ENCODE measurements around the gene COL27A1. TPM values are rescaled to one million over a fixed set of nuclear protein-coding genes. Genes with fewer than 3 reads are reported as not detected.
"Not testable (repeated sequence)": the region's sequence is repeated elsewhere in the genome, so short reads cannot be mapped to it uniquely, and the experiment has no call there.

Gene COL27A1
- total RNA-seq, 1 donor from 2014 or later = 13.6 TPM

GRCh38 chr9:114123031-114123977, 32.0 kb upstream of the COL27A1 start:
- no peak for ATAC-seq

DNA sequence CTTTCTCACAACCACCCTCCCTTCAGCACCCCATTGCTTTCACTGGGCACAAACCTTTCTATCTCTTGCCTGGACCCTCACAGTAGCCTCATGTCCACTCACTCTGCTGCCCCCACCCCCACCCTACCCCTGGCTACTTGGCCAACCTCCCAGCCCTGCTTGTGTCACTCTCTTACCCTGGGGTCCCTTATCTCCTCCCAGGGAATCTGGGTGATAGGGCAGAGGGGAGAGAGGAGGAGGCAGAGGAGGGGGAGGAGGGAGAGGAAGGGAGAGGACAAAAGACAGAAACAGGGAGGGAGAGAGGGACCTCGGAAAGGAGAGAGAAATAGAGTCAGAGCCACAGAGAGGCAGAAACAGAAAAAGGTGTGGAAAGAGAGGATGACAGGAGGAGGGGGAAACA, 31.2 kb upstream of the COL27A1 start:
- no peak for ATAC-seq

DNA sequence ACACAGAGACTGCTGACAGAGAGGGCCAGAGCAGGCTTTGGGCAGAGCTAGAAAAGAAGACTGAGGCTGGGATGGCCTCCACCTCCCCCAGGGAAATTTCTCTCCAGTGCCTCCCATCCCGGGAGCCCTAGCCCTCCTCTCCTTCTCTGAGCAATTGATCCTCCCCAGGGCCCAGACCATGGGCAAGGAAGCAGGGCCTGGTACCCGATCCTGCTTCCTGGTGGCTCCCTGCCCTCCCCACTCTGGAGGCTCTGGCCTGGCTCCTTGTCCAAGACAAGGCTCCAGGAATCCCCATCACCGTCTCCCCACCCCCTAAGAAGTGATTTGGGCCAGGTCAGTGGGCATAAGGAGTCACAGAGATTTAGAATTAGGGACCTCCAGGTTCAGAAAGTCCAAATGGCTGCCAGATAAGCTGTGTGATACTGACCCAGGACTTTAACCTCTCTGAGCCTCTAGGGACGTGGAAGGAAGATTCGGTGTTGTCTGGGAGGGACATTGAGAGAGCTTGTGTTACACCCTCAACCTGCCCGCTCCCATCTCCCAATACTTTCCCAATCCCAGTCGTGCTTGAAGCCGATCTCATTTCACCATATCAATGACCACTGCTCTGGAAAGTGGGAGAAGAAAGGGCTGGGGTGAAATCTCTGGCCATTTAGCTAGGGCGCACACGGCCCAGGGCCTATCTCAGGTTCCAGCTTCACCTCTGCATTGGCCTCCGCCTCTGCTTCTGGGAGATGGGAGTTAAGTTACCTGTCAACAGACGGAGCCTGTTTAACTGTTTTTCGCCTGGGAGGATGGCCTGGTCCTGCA, 30.5 kb upstream of the COL27A1 start:
- ATAC-seq = no peak

DNA sequence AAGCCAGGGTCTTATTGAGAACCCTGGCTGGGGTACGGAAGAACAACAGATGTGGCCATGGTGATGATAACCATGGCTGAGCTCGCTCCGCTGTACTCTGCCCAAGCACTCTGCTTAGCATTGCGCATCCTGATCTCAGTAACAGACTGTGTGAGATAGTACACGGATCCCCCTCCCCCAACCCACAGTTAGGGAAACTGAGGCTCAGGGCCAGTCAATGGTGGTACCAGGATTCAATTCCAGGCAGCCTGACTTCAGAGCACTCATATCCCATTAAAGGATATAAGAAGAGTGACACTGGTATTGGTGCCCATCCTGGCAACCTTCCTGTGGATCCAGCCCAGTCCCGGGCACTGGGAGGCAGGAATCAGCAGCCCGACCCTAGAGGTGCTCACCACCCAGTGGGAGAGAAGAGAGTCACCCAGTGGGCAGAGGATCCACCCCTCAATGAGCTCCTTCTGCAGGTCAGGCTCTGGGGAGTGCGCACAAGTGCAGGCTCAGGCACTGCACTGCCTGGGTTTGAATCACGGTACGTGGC, 29.8 kb upstream of the COL27A1 start:
- no peak for ATAC-seq

GRCh38 chr9:114126247-114127060, 28.9 kb upstream of the COL27A1 start:
- no peak for ATAC-seq

GRCh38 chr9:114128759-114129158, 26.6 kb upstream of the COL27A1 start:
- ATAC-seq = not testable (repeated sequence)

DNA sequence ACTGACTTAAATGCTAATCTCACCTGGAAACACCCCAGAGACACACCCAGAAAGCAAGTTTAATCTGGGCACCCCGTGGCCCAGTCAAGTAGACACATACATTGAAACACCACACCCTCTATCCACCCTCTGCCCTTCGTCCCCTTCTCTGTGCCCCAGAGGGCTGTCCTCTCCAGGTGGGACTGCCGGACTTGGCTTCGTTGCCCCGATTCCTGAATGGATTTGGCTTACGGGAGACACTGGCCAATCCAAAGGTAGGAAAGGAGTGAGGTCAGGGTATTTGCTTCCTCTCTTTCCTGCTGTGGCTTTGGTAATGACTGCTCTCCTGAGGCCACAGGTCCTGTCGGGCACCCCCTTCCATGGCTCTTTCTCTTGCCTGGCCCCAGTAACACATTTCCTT, 25.2 kb upstream of the COL27A1 start:
- ATAC-seq = no peak

DNA sequence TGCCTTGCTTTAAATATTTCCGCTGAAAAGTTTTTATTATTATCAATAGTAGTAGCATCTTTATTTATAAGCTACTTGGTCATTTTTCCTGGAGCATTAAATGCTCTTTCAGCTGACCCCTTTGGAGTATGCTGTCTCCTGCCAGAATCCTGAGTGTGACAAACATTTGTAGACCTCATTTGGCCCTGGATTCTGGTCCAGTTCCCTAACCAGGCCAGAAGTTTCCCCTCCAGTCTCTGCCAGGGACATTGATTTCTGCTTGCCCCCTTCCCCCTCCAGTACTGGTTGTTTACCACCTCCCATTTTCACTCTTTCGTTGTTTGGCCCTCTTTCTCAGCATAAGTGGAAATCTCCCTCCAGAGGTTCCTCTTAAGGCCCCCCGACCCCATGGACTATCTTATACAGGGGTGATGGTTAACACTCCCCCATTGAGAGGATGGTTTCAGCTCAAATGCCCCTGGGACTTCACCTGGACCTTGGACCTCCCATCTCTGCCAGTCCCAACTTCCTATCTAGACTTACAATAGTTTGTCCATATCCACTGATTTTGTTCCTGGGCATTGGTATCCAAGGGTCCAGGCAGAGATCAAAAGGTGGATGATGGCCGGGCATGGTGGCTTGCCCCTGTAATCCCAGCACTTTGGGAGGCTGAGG, 24.6 kb upstream of the COL27A1 start:
- no peak for ATAC-seq

GRCh38 chr9:114131808-114132549, 23.4 kb upstream of the COL27A1 start:
- ATAC-seq = no peak

DNA sequence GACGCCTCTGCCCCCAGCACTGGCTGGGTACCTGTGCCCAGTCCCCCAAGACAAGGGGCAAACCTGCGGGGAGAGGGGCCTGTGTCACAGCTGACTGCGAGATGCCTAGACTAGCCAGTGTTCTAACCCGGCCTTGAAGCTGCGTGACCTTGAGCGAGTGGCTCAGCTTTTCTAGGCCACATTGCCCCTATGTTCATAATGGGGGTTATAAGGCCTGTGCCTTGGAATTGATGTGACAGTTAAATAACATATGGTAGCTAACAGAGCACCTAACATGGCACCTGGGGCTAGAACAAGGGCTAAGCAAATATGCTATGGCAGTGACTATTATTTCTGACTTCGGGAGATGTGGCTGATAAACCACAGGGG, 22.8 kb upstream of the COL27A1 start:
- ATAC-seq = no peak

DNA sequence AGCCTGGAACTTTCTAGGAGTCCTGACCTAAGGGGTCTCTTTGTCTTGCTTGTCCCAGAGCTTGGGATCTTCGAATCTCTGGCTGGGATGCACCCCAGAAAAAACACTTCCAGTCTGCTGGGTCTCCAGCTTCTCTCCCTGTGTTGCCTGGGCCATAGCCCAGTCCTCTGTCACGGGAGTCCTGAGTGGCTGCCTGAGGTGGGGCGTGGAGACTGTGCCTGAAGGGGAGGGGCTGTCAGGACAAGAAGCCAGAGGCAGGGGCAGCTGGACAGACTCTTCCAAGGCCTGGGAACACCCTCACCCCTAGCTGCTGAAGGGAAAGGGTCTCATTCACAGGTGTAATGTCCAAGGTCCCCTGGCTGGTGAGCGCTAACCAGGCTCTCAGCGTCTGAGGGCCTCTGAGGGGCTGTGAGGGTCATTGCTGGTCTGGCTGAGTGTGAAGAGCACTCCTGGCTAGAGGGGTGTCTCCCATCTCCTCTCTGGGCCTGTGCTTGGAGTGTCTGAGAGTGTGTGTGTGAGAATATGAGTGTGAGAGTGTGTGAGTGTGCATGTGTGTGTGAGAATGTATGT, 20.4 kb upstream of the COL27A1 start:
- ATAC-seq = no peak

GRCh38 chr9:114137831-114138230, 17.5 kb upstream of the COL27A1 start:
- no peak for ATAC-seq

GRCh38 chr9:114138552-114138971, 16.8 kb upstream of the COL27A1 start:
- ATAC-seq = no peak

DNA sequence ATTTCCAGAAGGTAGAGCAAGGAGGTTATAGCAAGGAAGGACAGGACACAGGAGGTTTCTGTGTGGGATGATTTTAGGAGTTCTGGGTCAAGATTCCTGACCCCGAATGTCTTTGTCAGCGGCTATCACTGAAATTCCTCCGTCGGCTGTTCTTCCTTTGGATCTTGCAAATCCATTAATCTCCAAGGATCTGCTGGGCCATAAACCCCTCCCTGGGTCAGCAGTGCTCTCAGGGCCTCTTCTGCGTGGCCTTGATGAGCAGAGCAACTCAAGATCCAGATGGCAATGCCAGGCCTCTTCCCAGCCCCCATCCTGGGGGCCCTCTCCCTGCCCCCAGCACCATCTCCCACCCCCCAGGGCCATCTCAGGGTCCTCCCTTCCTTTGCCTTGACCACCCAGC, 16.3 kb upstream of the COL27A1 start:
- no peak for ATAC-seq

- no peak for ATAC-seq
Measured at GRCh38 chr9:114140401-114140800, 14.9 kb upstream of the COL27A1 start.

DNA sequence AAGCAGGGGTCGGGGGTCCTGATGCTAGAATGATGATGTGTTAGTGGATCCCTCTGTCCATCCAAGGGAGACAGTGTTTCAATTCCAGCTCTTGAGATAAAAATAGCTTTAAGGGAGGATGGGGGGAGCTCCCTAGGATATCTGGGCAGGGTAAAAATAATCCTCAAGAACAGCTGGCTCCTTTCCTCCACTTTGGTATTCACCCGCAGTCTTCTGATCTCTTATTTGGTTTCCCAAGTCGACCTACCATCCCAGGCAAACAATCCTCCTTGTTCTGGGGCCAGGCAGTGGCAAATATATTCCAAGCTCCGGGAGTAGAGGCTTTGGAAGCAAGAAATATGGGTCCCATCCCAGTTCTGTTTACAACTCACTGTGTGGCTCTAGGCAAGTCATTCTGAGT, 14.5 kb upstream of the COL27A1 start:
- ATAC-seq = no peak

- ATAC-seq = no peak
Measured at GRCh38 chr9:114141553-114142402, 13.6 kb upstream of the COL27A1 start.

DNA sequence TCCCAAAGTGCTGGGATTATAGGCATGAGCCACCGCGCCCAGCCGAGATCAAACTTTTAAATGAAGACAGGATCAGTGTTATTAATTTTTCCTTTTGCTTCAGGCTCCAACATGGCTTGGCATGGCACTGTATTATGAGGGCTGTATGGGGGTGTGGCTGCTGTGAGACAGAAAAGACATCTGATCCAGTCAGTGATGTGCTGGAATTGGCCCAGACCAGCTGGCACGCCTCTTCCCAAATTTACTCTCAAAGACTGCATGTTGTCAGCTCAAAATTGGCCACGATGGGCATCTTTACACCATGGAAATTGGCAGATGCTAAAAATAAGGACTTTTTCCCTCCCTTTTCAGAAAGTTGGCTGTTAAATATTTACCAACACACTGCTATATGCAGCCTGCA, 12.1 kb upstream of the COL27A1 start:
- peak; percentile 77 for ATAC-seq

DNA sequence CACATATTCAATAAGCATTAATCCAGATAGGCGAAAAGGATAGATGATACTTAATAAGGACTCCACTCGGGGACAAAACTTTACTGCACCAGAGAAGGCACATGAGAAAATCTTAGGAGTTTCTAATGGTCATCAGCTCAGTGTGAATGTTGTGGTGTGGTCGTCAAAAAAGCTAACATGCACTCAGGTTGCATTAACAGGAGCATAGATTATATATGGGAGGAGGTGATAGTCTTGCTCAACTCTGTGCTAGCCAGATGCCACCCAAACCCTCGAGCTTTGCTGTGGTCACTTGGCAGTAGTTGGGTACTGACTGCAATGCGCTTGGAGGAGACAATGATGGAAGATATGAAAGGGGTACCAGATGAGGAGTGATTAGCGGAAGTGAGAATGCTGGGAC, 8.6 kb upstream of the COL27A1 start:
- no peak for ATAC-seq

DNA sequence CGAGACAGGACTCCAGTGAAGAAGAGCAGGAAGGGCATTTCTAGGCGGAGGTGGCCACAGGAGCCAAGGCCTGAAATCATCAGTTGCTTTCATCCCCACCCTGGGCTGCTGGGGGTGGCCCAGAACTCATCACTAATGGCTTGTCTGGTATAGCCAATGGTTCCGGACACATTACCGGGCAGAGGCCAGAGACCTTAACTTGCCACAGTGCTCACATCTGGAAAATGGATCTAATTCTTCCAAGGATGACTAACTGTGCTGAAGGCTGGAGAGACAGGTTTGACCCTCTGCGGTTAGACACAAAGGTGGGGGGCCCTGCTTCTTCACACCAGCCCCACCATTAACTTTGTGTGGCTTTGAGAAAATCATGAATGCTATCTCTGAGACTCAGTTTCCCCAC, 6.2 kb upstream of the COL27A1 start:
- no peak for ATAC-seq

Measured in esophagus mucosa (tissue), 1 donor.